Activated effector memory CD4-positive, alpha-beta T cell treated with Interleukin-2 at 50 U/mL for 16 hours (primary cell): Measurements from ENCODE around the gene ZNF385B.

Experiments
- DNase-seq: peaks from one replicate; pipeline ENCODE4 v3.0.0-alpha.2; 2020

The ZNF385B gene

DNA sequence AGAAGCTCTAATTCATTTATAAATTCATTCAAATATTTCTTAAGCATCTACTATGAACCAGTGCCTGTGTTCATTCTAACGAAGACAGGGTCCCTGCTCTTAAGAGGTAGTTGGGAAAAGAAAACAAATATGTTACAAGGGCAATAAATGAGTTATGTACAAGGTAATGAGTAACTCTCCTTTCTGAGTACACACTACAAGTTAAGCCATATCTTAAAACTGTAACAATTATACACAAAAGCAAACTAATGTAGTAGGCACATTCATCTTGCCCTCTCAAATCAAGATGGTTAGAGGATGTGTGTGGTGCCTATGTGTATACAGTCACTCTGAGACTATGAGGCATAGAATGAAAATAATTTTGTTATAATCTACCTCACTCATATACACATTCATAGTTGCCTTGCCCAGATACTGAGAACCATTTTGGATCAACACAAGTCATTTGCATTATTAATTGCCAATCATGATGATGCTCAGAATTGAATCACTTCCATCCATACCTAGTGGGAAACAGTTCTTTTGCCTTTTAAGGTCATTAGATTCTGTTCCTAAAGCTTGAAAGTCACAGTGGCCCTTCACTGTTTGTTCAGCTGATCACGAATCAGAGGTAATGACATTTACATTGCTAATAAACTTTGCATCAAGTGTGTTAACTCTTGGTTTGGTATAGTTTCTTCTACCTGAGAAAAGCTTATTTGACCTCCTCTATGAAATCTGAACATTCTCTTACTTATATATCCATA lies 283.1 kb downstream of the ZNF385B start:
- no peak for DNase-seq

DNA sequence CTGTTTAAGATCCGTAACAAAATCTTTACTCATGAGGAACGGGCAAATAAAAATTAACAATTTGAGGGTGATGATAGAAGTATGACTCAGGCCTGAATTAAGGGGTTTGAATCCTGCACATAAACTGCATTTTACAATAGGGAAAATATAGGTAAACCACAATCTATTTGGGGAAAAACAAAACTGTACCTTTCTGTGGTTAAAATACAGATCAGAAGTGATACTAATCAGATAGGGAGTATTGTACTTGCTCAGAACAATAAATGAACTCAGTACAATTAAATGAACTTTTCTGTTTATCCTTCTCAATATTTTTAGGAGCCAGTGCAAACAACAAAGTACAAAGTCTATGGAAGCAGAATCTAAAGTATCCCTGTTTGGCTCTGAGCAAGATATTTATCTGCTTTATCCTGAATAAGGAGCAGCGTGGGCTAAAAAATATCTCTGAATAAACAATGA lies 287.3 kb downstream of the ZNF385B start:
- no peak for DNase-seq

DNA sequence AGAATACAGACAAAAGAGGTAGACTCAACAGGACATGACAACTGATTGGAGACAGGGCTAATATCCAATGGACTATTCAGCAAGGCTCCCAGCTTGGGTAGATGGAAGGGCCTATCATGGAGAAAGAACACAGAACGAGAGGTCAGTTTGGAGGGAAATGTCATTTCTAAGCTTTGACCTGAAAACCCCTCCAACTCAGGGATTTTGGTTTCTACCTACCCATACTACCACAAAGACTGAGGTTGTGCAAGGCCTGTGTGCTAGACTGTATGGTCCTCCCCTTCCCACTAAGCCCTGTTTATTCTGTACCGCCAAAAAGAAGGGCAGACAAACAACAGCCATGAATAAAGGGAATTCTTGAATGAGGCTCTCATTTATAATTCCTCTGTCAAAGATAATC lies 288.9 kb downstream of the ZNF385B start:
- no peak for DNase-seq

DNA sequence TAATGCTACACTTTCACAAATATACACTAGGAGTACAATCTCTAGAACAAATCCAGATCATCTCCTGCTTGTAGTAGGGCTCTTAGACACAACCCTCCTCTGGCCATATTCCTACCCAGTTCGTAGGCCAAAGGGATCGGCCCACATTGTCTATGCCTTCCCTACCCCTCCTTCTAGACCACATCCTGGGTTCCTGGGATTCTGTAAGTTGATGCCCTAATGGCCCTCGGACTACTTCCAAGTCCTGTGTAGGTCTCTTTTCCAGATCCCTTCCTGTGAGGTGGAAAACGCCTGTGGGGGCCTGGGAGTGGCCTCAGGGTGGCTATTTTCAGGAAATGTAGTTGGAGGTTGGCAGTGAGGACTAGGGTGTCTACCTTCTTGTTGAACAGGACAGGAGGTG lies 289.7 kb downstream of the ZNF385B start:
- DNase-seq: no peak

GRCh38 chr2:179571252-179571651 lies 290.2 kb downstream of the ZNF385B start:
- DNase-seq: no peak

GRCh38 chr2:179569831-179570233 lies 291.6 kb downstream of the ZNF385B start:
- no peak for DNase-seq

DNA sequence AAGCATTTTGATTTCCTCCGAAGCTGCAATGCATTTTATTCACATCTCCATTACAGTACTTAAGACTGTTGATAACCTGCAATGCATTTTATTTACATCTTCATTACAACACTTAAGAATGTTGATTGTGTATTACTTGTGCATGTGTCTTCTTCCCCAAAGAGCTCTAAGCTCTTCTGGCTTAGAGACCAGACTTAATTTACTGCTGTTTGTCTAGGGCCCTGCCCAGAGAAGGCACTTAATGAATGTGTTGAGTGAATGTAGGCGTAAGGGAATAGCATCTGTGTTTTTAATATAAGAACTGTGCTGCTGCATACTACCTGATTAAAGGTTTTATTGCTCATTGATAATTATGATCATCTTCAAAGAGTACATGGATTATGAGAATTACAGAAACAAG lies 295.6 kb downstream of the ZNF385B start:
- no peak for DNase-seq

GRCh38 chr2:179562330-179562885 lies 299.0 kb downstream of the ZNF385B start:
- no peak for DNase-seq

DNA sequence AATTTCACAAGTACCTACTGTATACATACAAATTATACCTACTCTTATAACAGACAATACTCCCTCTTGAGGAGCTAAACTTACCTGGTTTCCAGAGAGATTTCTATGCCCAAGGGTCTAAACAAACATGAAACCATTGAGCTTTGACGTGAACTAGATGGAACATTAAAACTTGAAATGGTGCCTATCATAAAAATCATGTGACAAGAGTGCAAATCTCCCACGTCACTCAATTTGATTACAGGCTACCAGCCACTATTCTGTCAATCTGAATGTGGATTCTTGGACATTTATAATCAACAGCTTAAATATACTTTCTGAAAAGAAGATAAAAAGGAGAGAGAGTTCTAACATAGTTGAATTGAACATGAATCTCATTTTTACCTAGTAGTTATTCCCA lies 299.7 kb downstream of the ZNF385B start:
- no peak for DNase-seq

DNA sequence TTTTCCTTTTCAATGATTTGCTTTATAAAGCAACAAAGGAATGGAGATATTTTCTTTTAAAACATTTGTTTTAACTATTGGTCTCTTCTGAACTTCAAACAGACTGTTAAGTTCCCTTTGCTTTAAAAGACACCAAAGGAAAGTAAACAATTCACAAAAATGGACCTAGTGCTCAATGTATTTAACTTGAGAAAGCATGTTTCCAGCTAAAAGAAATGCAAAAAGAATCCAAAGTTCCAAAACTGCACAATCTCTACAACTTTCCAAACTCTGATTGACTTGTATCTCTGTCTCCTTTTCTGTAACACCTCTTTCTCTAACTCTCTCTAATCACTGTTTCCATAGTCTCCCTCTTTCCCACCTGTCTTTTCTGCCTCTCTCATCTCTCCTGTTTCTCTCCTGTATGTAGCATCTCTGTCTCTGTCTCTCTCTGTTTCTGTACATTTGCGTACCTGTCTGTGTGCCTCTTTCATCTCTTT lies 301.1 kb downstream of the ZNF385B start:
- DNase-seq: no peak

- no peak for DNase-seq
Observed at GRCh38 chr2:179559108-179559806, 302.2 kb downstream of the ZNF385B start.

GRCh38 chr2:179558010-179558934 lies 303.1 kb downstream of the ZNF385B start:
- DNase-seq: no peak

DNA sequence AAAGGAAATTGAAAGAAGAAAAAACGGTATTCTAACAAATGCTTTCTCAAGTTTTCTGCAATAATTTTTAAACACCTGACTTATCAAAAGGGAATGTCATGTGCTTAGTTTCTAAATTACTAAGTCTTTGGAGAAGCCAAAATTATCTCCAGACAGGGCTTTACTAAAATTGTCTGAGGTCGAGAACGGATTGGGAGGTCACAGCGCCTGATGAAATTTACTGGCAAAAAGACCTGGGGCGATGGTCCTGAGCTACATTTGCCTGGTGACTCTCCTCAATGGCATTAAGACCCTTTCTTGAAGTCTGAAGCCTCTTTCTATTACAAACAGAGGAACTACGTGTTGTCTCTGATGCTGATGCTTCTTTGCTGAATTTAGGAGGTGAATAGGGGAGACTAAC lies 305.0 kb downstream of the ZNF385B start:
- DNase-seq: no peak

DNA sequence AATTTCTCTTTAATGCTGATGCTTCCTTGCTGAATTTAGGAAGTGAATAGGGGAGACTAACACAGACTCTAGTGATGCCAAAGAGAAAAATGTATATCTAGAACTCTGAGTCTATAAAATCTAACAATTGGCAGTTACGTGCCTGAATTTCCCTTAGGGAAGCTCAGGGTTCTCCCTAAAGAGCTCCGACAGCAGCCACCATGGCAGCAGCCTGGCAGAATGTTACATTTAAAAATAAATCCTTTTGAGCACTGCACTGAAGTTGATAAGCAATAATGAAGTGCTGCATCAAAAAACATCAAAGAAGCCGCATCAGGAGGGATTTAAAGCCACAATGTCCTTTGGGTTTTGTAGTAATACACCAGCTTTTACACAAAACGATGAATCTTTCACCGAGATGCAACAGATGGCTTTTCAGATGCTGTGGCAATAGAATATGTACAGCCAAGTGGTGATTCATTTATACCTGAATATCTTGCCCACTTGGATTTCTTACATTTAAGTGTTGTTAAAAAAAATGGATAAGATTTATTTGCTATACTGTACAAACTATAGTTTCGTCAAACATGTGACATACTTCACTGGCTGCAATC lies 305.6 kb downstream of the ZNF385B start:
- no peak for DNase-seq

- no peak for DNase-seq
Observed at GRCh38 chr2:179554639-179555386, 306.6 kb downstream of the ZNF385B start.

- DNase-seq: no peak
Observed at GRCh38 chr2:179553382-179553781, 308.0 kb downstream of the ZNF385B start.

- no peak for DNase-seq
Observed at GRCh38 chr2:179551539-179552045, 309.8 kb downstream of the ZNF385B start.

DNA sequence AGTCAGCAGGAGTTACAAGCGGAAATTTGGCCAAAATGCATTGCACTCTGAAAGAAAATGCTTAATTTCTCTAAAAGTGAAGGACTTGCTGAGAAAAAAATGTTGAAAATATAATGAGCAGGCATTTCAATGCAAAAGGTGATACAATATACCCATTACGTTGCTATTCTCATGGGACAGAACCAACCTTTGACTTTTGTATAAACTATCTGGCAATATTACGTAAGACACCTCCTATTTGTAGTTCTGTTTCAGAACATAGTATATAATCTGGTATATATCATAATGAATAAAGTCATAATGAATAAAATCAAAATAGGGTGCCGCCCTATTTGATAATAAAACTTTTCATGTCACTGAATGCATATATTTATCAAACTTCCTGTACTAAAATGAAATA lies 310.6 kb downstream of the ZNF385B start:
- DNase-seq: no peak

GRCh38 chr2:179550214-179550613 lies 311.2 kb downstream of the ZNF385B start:
- DNase-seq: no peak

DNA sequence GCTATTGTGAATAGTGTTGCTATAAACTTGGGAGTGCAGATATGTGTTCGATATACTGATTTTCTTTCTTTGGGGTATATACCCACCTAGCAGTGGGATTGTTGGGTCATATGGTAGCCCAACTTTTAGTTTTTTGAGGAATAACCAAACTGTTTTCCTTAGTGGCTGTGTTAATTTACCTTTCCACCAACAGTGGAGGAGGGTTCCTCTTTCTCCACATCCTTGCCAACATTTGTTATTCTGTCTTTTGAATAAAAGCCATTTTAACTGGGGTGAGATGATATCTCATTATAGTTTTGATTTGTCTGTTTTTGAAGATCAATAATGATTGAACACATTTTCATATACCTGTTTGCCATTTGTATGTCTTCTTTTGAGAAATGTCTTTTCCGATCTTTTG lies 314.8 kb downstream of the ZNF385B start:
- no peak for DNase-seq

GRCh38 chr2:179545024-179545423 lies 316.4 kb downstream of the ZNF385B start:
- DNase-seq: no peak
